Caco-2 (cell line): ENCODE results near the gene TSPAN17. TPM values are rescaled to one million over a fixed set of nuclear protein-coding genes. Genes with fewer than 3 reads are reported as not detected.

ENCODE experiments used
- BruUV-seq: library from RNA; stranded (reverse); fragments of 400-500 nt; replicated peaks from 2 replicates; lab custom pipeline; 2021; lab: Mats Ljungman, UMichigan
- CTCF ChIA-PET: fragments of 300-600 bp; sonication (Branson Sonifier 250); formaldehyde crosslinking; loops from one replicate; lab custom pipeline; 2022; ENCODE audit warnings: antibody characterized with exemption; lab: Charles Lee
- POLR2A ChIA-PET: fragments of 300-600 bp; sonication (Branson Sonifier 250); formaldehyde crosslinking; loops from one replicate; lab custom pipeline; 2022; ENCODE audit warnings: antibody characterized with exemption; lab: Charles Lee
- DNase-seq, 2 experiments: peaks; one replicate each; pipeline versions ENCODE4 v3.0.0 to v3.0.0-alpha.2; 2020 to 2022
- H3K27me3 ChIP-seq: replicated peaks from 2 replicates; pipeline ENCODE4 v1.6.0; 2011; ENCODE audit warnings: low read length; ENCODE audit not compliant: control insufficient read depth, insufficient read depth
- H3K36me3 ChIP-seq: 2 replicates; pipeline ENCODE4 v1.5.1; 2011; ENCODE audit warnings: low read length; ENCODE audit not compliant: control insufficient read depth, insufficient read depth
- H3K4me1 ChIP-seq: fragments of 250-450 bp; sonication (Bioruptor Pico); 2 replicates; pipeline ENCODE4 v1.5.1; 2020; ENCODE audit warnings: mild to moderate bottlenecking
- H3K4me3 ChIP-seq: 2 replicates; pipeline ENCODE4 v1.5.1; 2011; ENCODE audit warnings: low read depth, mild to moderate bottlenecking, control low read depth, low read length
- H3K9me3 ChIP-seq: fragments of 250-450 bp; sonication (Bioruptor Pico); 2 replicates; pipeline ENCODE4 v1.5.1; 2020; ENCODE audit warnings: mild to moderate bottlenecking, moderate library complexity
- H3K27ac Mint-ChIP-seq: one replicate; pipeline ENCODE4 v1.8.0; 2022; ENCODE audit warnings: mixed read lengths; ENCODE audit not compliant: unreplicated experiment
- H3K27me3 Mint-ChIP-seq: one replicate; pipeline ENCODE4 v1.8.0; 2022; ENCODE audit warnings: mixed read lengths; ENCODE audit not compliant: insufficient read depth, unreplicated experiment
- H3K36me3 Mint-ChIP-seq: one replicate; pipeline ENCODE4 v1.8.0; 2022; ENCODE audit warnings: mild to moderate bottlenecking, mixed read lengths; ENCODE audit not compliant: insufficient read depth, unreplicated experiment
- H3K4me1 Mint-ChIP-seq: one replicate; pipeline ENCODE4 v1.8.0; 2022; ENCODE audit warnings: low read depth, mixed read lengths; ENCODE audit not compliant: unreplicated experiment
- H3K4me3 Mint-ChIP-seq: one replicate; pipeline ENCODE4 v1.8.0; 2022; ENCODE audit warnings: mild to moderate bottlenecking, moderate library complexity, mixed read lengths; ENCODE audit not compliant: unreplicated experiment
- H3K9me3 Mint-ChIP-seq: one replicate; pipeline ENCODE4 v1.8.0; 2022; ENCODE audit warnings: mixed read lengths; ENCODE audit not compliant: unreplicated experiment
- intact Hi-C: fragments of 100-400 bp; cut with micrococcal nuclease; formaldehyde crosslinking; loops from one replicate; pipeline ENCODE4 v1.10.0; 2022; ENCODE audit not compliant: unreplicated experiment
- total RNA-seq: library from RNA; stranded (reverse); gene quantifications from 2 replicates; pipeline ENCODE4 v1.2.3, GENCODE V29; 2022
- TF ChIP-seq, protein P1 (sequence below), 2 experiments: fragments of 200-600 bp in 1 of 2; IDR thresholded peaks; 1 replicate in 1 of 2; 2 replicates in 1 of 2; pipeline versions ENCODE4 v1.5.1 to v1.8.0; 2011 to 2022; ENCODE audit warnings: antibody characterized with exemption in 1 of 2, control low read depth in 1 of 2, inconsistent platforms in 1 of 2, low read depth in 1 of 2, low read length in 1 of 2, mild to moderate bottlenecking in 1 of 2, moderate library complexity in 1 of 2; ENCODE audit not compliant: insufficient read depth in 1 of 2, severe bottlenecking in 1 of 2, unreplicated experiment in 1 of 2

Gene TSPAN17
- total RNA-seq, 1 experiment from 2014 or later: 20.5 TPM

DNA sequence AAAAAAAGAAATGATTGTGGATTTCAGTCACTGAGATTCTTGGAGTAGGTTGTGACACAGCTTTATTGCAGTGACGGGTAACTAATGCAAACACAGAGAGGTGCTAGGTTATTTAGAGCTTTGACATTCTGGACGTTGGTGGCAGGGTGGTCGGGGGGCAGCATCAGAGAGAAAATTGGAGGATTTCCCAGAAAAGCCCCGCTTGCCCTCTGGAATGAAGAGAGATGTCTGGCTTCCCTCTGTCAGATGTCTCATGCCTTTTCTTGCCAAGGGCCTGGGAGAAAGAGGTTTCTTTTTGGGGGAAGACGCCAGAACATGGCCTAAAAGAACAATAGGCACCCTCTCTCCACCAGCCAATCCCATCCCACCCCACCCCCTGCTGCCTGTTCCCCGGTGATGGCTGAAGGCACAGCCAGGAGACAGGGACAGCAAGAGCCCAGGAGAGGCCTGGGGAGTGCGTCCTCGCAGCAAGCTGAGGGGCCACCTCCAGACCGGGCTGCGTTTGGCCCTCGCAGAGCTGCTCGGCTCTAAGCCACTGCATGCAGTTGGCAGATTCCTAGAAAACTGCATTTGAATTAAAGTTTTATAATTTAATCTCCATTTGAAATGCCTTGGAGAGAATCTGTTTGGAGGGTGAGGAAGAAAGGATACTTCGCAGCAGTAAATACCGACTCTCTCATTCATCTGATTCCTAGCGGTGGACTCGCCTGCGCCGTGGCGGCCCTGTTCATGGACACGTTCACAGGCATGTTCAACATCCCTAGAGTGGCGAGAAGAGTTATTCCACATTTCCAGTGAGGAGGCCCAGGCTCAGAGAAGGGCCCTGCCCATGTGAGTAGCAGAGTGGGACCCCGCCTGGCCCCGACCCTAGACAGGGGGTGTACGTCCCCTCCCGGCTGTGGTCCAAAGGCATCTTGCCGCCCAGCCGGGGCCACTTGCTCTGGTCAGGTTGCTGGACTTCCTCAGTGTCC lies 55.7 kb downstream of the TSPAN17 start:
- TF ChIP-seq, protein P1, sequence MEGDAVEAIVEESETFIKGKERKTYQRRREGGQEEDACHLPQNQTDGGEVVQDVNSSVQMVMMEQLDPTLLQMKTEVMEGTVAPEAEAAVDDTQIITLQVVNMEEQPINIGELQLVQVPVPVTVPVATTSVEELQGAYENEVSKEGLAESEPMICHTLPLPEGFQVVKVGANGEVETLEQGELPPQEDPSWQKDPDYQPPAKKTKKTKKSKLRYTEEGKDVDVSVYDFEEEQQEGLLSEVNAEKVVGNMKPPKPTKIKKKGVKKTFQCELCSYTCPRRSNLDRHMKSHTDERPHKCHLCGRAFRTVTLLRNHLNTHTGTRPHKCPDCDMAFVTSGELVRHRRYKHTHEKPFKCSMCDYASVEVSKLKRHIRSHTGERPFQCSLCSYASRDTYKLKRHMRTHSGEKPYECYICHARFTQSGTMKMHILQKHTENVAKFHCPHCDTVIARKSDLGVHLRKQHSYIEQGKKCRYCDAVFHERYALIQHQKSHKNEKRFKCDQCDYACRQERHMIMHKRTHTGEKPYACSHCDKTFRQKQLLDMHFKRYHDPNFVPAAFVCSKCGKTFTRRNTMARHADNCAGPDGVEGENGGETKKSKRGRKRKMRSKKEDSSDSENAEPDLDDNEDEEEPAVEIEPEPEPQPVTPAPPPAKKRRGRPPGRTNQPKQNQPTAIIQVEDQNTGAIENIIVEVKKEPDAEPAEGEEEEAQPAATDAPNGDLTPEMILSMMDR (IDR thresholded peaks at IDR 0.05; ENCODE audit: insufficient read depth in 1 of 2, low read depth in 1 of 2, low read length in 1 of 2, severe bottlenecking in 1 of 2, unreplicated experiment in 1 of 2): no peak
- Mint-ChIP-seq H3K9me3 (no peaks in the 10 kb centered on the region), H3K4me1 (no peaks in the 10 kb centered on the region), H3K27ac (no peak overlapping the region), H3K4me3 (no peak overlapping the region), H3K27me3 (peaks cover 8% of the 10 kb centered on the region), H3K36me3 (peaks cover 3% of the 10 kb centered on the region)
- BruUV-seq: no TSS peak
- no peak for DNase-seq
- Histone ChIP-seq H3K4me1 (no peaks in the 10 kb centered on the region), H3K27me3 (no peaks in the 10 kb centered on the region; the same call in 1 of the 2 replicates), H3K4me3 (no peak overlapping the region), H3K36me3 (no peaks in the 10 kb centered on the region), H3K9me3 (no peaks in the 10 kb centered on the region)
- ChIA-PET POLR2A (no interaction called here), CTCF (interaction anchor here (1.6 kb wide), 1 partner anchor 42 kb away, joined by 7 read pairs; no protein-coding TSS in a partner anchor)
- intact Hi-C loops: no loop called here

DNA sequence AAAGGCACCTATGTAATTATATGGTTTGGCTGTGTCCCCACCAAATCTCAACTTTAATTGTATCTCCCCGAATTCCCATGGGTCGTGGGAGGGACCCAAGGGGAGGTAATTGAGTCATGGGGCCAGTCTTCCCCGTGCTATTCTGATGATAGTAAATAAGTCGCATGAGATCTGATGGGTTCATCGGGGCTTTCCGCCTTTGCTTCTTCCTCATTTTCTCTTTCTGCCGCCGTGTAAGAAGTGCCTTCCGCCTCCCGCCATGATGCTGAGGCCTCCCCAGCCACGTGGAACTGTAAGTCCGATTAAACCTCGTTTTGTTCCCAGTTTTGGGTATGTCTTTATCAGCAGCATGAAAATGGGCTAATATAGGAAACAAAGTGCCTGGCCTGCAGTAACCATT lies 56.6 kb downstream of the TSPAN17 start:
- Histone ChIP-seq H3K27me3 (no peaks in the 10 kb centered on the region; the same call in 1 of the 2 replicates), H3K36me3 (no peaks in the 10 kb centered on the region), H3K4me1 (no peaks in the 10 kb centered on the region), H3K4me3 (no peak overlapping the region), H3K9me3 (no peaks in the 10 kb centered on the region)
- intact Hi-C loops: no loop called here
- Mint-ChIP-seq H3K9me3 (no peaks in the 10 kb centered on the region), H3K4me1 (no peaks in the 10 kb centered on the region), H3K36me3 (no peaks in the 10 kb centered on the region), H3K27me3 (peaks cover 10% of the 10 kb centered on the region), H3K27ac (no peak overlapping the region), H3K4me3 (no peak overlapping the region)
- TF ChIP-seq, protein P1 (IDR thresholded peaks at IDR 0.05; ENCODE audit: insufficient read depth in 1 of 2, low read depth in 1 of 2, low read length in 1 of 2, severe bottlenecking in 1 of 2, unreplicated experiment in 1 of 2): no peak
- BruUV-seq: no TSS peak
- DNase-seq: no peak
- POLR2A ChIA-PET: no interaction called here
- CTCF ChIA-PET: no interaction called here

DNA sequence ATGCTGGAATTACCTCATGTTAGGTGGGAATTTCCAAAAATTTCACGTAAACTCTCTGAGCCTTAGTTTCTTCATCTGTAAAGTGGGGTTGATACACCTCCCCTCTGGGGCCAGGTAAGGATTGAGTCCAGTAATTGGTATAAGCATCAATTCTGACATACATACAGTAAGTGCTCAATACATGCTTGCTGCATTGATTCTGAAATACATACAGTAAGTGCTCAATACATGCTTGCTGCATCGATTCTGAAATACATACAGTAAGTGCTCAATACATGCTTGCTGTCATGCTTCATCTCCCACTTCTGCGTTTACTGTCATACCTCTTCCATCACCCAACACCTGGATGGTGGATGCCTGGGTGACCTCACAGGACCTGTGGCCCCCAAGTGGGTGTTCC lies 57.1 kb downstream of the TSPAN17 start:
- no peaks in the 10 kb centered on the region; the same call in 1 of the 2 replicates for H3K27me3 ChIP-seq
- no peak overlapping the region for H3K27ac Mint-ChIP-seq
- intact Hi-C loops: no loop called here
- H3K36me3 ChIP-seq: no peaks in the 10 kb centered on the region
- no peaks in the 10 kb centered on the region for H3K9me3 ChIP-seq
- no TSS peak for BruUV-seq
- H3K9me3 Mint-ChIP-seq: no peaks in the 10 kb centered on the region
- H3K4me3 ChIP-seq: no peak overlapping the region
- H3K4me3 Mint-ChIP-seq: no peak overlapping the region
- H3K4me1 ChIP-seq: no peaks in the 10 kb centered on the region
- no peak for DNase-seq
- H3K27me3 Mint-ChIP-seq: peaks cover 14% of the 10 kb centered on the region
- ChIA-PET CTCF (no interaction called here), POLR2A (no interaction called here)
- TF ChIP-seq, protein P1 (IDR thresholded peaks at IDR 0.05; ENCODE audit: insufficient read depth in 1 of 2, low read depth in 1 of 2, low read length in 1 of 2, severe bottlenecking in 1 of 2, unreplicated experiment in 1 of 2): no peak
- no peaks in the 10 kb centered on the region for H3K4me1 Mint-ChIP-seq
- no peaks in the 10 kb centered on the region for H3K36me3 Mint-ChIP-seq
